Cardiac muscle cell (in vitro differentiated cells and primary cell): Measurements from ENCODE around the gene PIEZO1. TPM values are rescaled to one million over a fixed set of nuclear protein-coding genes. Genes with fewer than 3 reads are reported as not detected.

Experiments used
- DNase-seq, 2 donors: peaks; one replicate each; pipeline versions ENCODE4 v3.0.0 to v3.0.0-alpha.2; 2010 to 2017; ENCODE audit warnings: low read depth in 1 of 2, low spot score in 1 of 2
- H3K27ac ChIP-seq: fragments of 200-600 bp; sonication (generic); 2 replicates; pipeline ENCODE4 v1.5.1; 2016
- H3K27me3 ChIP-seq: fragments of 200-600 bp; sonication (generic); 2 replicates; pipeline ENCODE4 v1.6.0; 2016; ENCODE audit warnings: control low read depth
- H3K36me3 ChIP-seq: fragments of 200-600 bp; sonication (generic); 2 replicates; pipeline ENCODE4 v1.5.1; 2016; ENCODE audit warnings: control low read depth
- H3K4me1 ChIP-seq: fragments of 200-600 bp; sonication (generic); 2 replicates; pipeline ENCODE4 v1.8.1; 2017; ENCODE audit warnings: low read depth, mild to moderate bottlenecking, mixed run types
- H3K4me3 ChIP-seq: fragments of 200-600 bp; sonication (generic); 2 replicates; pipeline ENCODE4 v1.5.1; 2016; ENCODE audit warnings: mild to moderate bottlenecking
- H3K9me3 ChIP-seq: fragments of 200-600 bp; sonication (generic); 2 replicates; pipeline ENCODE4 v1.5.1; 2017; ENCODE audit warnings: low read depth, mild to moderate bottlenecking, control low read depth
- CTCF ChIP-seq: IDR thresholded peaks from 2 replicates; pipeline ENCODE4 v1.5.1; 2012; ENCODE audit warnings: low read depth, mild to moderate bottlenecking, low read length
- polyA plus RNA-seq: library from polyadenylated mRNA; unstranded; fragments of >200 nt; fragmentation: Nextera tagmentation; extraction: Ambion mirVana; gene quantifications from 2 replicates; pipeline ENCODE4 v1.2.1, GENCODE V29; 2016
- total RNA-seq: library from RNA; depleted of rRNA; stranded (reverse); fragments of >200 nt; gene quantifications from 2 replicates; pipeline ENCODE4 v1.2.3, GENCODE V29; 2016

PIEZO1 gene
- total and polyA plus RNA-seq, 2 experiments from 2014 or later: 32.7 to 121 TPM

GRCh38 chr16:88700322-88700635, 84.7 kb downstream of the PIEZO1 start:
- H3K9me3 ChIP-seq: no peaks in the 10 kb centered on the region
- no peaks in the 10 kb centered on the region for H3K27me3 ChIP-seq
- TF ChIP-seq CTCF: no peak
- H3K36me3 ChIP-seq: peaks cover 7% of the 10 kb centered on the region
- peaks cover 3% of the 10 kb centered on the region for H3K4me1 ChIP-seq
- no peak overlapping the region for H3K27ac ChIP-seq
- H3K4me3 ChIP-seq: no peak overlapping the region
- DNase-seq: no peak

- Histone ChIP-seq H3K9me3 (no peaks in the 10 kb centered on the region), H3K4me3 (no peak overlapping the region), H3K27me3 (no peaks in the 10 kb centered on the region), H3K36me3 (peaks cover 7% of the 10 kb centered on the region), H3K4me1 (no peaks in the 10 kb centered on the region), H3K27ac (no peak overlapping the region)
- no peak for DNase-seq
- no peak for TF ChIP-seq CTCF
These were observed 85.8 kb downstream of the PIEZO1 start for GRCh38 chr16:88699180-88699579.

- no peak for DNase-seq
- Histone ChIP-seq H3K36me3 (peaks cover 7% of the 10 kb centered on the region), H3K9me3 (no peaks in the 10 kb centered on the region), H3K27me3 (no peaks in the 10 kb centered on the region), H3K4me3 (no peak overlapping the region), H3K27ac (no peak overlapping the region), H3K4me1 (no peaks in the 10 kb centered on the region)
- no peak for TF ChIP-seq CTCF
These were observed 86.4 kb downstream of the PIEZO1 start for GRCh38 chr16:88698646-88699045.

- Histone ChIP-seq H3K4me3 (no peak overlapping the region), H3K4me1 (peaks cover 2% of the 10 kb centered on the region), H3K9me3 (no peaks in the 10 kb centered on the region), H3K27ac (no peak overlapping the region), H3K36me3 (peaks cover 7% of the 10 kb centered on the region), H3K27me3 (no peaks in the 10 kb centered on the region)
- peak in 1 of 2 donors; percentile 13 for DNase-seq
- peak; percentile 32 for TF ChIP-seq CTCF
These were observed 87.0 kb downstream of the PIEZO1 start for GRCh38 chr16:88697831-88698615.

GRCh38 chr16:88697116-88697830, 87.7 kb downstream of the PIEZO1 start:
- DNase-seq: no peak
- H3K4me3 ChIP-seq: no peak overlapping the region
- no peaks in the 10 kb centered on the region for H3K9me3 ChIP-seq
- no peaks in the 10 kb centered on the region for H3K27me3 ChIP-seq
- H3K27ac ChIP-seq: no peak overlapping the region
- no peak for TF ChIP-seq CTCF
- H3K4me1 ChIP-seq: peaks cover 6% of the 10 kb centered on the region
- peaks cover 7% of the 10 kb centered on the region for H3K36me3 ChIP-seq
